Stomach (tissue), 9 donors: Measurements from ENCODE around the gene SEPTIN5. TPM values are rescaled to one million over a fixed set of nuclear protein-coding genes. Genes with fewer than 3 reads are reported as not detected.

ENCODE experiments used
- DNase-seq, 2 donors: peaks; one replicate each; pipeline versions ENCODE4 v3.0.0 to v3.0.0-alpha.2; 2013 to 2019
- H3K27ac ChIP-seq, 5 donors: fragments of 200-600 bp in 4 of 5; sonication (generic) in 4 of 5; one replicate each; pipeline ENCODE4 v1.5.1; 2013 to 2019; ENCODE audit warnings: mild to moderate bottlenecking in 1 of 5, moderate library complexity in 1 of 5
- H3K27me3 ChIP-seq, 3 donors: fragments of 200-600 bp; sonication (generic); one replicate each; pipeline ENCODE4 v1.5.1; 2017 to 2019; ENCODE audit warnings: mixed run types in 1 of 3
- H3K36me3 ChIP-seq, 4 donors: fragments of 200-600 bp; sonication (generic); 1 replicate in 3 of 4; 2 replicates in 1 of 4; pipeline ENCODE4 v1.5.1; 2016 to 2019
- H3K4me1 ChIP-seq, 4 donors: fragments of 200-600 bp; sonication (generic); one replicate each; pipeline ENCODE4 v1.5.1; 2016 to 2019
- H3K4me3 ChIP-seq, 4 donors: fragments of 200-600 bp; sonication (generic) in 3 of 4; one replicate each; pipeline ENCODE4 v1.5.1; 2016 to 2019; ENCODE audit warnings: mild to moderate bottlenecking in 1 of 4
- H3K9me3 ChIP-seq, 4 donors: fragments of 200-600 bp; sonication (generic); one replicate each; pipeline ENCODE4 v1.5.1; 2016 to 2019
- EP300 ChIP-seq: sonication (generic); formaldehyde crosslinking; IDR thresholded peaks from one replicate; pipeline ENCODE4 v1.6.1; 2017; ENCODE audit warnings: antibody characterized with exemption
- POLR2A ChIP-seq, 4 donors: fragments of 450-650 bp; IDR thresholded peaks; one replicate each; pipeline ENCODE4 v1.6.1; 2016; ENCODE audit warnings: antibody characterized with exemption in 4 of 4, control low read depth in 2 of 4, mild to moderate bottlenecking in 1 of 4, moderate library complexity in 1 of 4
- POLR2AphosphoS5 ChIP-seq, 3 donors: sonication (generic); formaldehyde crosslinking; IDR thresholded peaks; one replicate each; pipeline ENCODE4 v1.6.1; 2016; ENCODE audit warnings: antibody characterized with exemption in 3 of 3
- WGBS, 5 donors: extraction: QIAGEN DNeasy Blood & Tissue Kit in 3 of 5; methylation state at CpG; one replicate each; pipeline versions ENCODE4 v1.1.5 to v1.1.7; 2013 to 2018; 5-methylcytosine and 5-hydroxymethylcytosine counted together
- intact Hi-C: fragments of 100-400 bp; cut with DNase I; formaldehyde crosslinking; loops from one replicate; pipeline ENCODE4 v1.15.1; 2023; ENCODE audit warnings: low total_unique reads
- polyA plus RNA-seq, 3 donors: library from polyadenylated mRNA; stranded (reverse); fragments of 200-250 nt; gene quantifications; one replicate each; pipeline ENCODE4 v1.2.3, GENCODE V29; 2013
- total RNA-seq, 5 donors: library from RNA; depleted of rRNA; stranded (reverse); fragments of >200 nt; gene quantifications; one replicate each; pipeline versions ENCODE4 v1.1.0 to v1.2.3, GENCODE V29; 2014 to 2016
- TF ChIP-seq, protein P1 (sequence below), 7 experiments: fragments of 450-650 bp in 4 of 7; fragments of 200-600 bp in 3 of 7; sonication (generic) in 3 of 7; IDR thresholded peaks; one replicate each; pipeline ENCODE4 v1.5.1; 2016 to 2019; ENCODE audit warnings: antibody characterized with exemption in 7 of 7, control low read depth in 2 of 7, mild to moderate bottlenecking in 1 of 7
- donor health status: healthy with polysubstance abuse.
- donor health status: Bipolar disorder and iron deficiency.
- donor health status: healthy.

The SEPTIN5 gene
- total and polyA plus RNA-seq, 8 donors: 1.2 to 38.8 (median 12.5) TPM

DNA sequence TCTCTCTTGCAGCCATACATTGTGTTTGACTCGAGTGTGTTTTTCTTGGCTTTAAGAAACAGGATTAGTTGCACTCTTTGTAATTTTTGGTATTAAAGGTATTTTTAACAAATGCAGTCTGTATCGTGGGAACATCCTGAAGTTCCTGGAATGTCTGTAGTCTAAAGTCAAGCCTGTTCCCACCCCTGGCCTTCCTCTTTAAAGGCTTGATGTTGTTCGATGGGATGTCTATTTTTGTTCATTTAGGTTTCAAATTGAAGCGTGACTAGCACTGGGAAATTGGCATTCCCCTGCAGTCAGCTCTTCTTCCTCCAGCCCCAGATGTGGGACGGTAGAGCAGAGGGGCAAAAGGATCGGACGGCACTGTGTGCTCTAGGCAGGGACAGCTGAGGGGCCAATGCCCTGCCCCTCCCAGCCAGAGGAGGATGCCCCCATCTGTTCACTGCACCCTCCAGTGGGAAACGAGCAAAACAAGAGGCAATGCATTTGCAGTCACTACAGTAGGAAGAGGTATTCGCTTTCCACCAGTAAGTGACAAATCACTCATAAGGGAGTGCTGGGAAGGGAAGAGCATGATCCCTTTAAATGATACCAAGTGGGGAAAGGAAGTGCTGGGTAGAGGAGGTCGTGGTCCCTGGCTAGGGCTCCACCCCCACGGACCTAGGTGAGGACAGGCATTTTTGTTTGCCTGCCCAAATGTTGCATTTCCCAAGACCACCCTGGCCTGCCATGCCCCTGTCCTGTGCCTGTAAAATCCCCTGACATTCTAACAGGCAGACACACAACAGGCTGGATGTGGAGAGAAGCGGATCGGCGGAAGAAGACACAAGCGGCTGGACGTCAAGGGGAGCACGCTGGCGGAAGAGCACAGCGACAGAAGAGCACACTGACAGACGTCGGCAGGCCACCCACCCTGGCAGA is 47.4 kb upstream of the SEPTIN5 start:
- WGBS, 5 donors: 67 to 73% (median 70%) methylated on average over 21 of the region's 21 CpGs
- Histone ChIP-seq H3K4me3 (no peak overlapping the region), H3K27me3 (peaks cover 0 to 12% (median 0%) of the 10 kb centered on the region in 3 donors), H3K4me1 (peaks cover 0 to 13% (median 5%) of the 10 kb centered on the region in 4 donors), H3K27ac (no peak overlapping the region), H3K9me3 (no peaks in the 10 kb centered on the region), H3K36me3 (no peaks in the 10 kb centered on the region)
- DNase-seq: no peak
- intact Hi-C loops: no loop called here
- TF ChIP-seq, protein P1, sequence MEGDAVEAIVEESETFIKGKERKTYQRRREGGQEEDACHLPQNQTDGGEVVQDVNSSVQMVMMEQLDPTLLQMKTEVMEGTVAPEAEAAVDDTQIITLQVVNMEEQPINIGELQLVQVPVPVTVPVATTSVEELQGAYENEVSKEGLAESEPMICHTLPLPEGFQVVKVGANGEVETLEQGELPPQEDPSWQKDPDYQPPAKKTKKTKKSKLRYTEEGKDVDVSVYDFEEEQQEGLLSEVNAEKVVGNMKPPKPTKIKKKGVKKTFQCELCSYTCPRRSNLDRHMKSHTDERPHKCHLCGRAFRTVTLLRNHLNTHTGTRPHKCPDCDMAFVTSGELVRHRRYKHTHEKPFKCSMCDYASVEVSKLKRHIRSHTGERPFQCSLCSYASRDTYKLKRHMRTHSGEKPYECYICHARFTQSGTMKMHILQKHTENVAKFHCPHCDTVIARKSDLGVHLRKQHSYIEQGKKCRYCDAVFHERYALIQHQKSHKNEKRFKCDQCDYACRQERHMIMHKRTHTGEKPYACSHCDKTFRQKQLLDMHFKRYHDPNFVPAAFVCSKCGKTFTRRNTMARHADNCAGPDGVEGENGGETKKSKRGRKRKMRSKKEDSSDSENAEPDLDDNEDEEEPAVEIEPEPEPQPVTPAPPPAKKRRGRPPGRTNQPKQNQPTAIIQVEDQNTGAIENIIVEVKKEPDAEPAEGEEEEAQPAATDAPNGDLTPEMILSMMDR (IDR thresholded peaks at IDR 0.05): no peak
- TF ChIP-seq POLR2A (IDR thresholded peaks at IDR 0.05) (no peak), EP300 (no peak), POLR2AphosphoS5 (IDR thresholded peaks at IDR 0.05) (no peak)

DNA sequence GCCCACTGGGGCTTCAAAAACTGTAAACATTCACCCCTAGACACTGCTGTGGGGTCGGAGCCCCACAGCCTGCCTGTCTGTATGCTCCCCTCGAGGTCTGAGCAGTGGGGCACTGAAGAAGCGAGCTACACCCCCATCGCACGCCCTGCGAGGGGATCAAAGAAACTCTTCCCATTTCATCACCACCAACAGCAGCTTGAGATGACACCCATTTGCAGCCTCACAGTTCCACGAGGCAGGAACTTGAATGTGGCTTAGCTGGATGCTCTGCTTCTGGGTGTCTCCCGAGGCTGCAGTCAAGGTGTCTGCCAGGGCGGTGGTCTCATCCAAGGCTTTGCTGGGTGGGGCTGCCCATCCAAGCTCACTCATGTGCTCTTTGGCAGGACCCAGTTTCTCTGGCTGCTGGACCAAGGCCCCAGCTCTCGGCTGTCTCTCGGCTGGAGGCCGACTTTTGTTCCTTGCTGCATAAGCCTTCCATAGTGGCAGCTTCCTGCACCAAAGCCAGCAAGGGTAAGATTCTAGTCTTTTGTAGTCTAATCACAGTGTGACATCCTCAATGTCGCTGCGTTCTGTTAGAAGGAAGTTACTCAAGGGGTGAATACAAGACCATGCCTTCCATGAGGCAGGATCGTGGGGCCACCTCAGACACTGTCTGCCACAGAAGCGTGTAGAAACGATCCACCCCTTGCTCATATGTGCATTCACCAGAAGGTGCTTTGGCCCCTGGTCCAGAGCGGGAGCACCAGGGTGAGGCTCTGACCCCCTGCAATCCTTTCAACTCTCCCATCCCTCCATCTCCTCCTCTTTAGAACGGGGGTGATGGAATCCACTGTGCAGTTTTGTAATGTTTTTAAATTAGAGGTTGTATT is 46.2 kb upstream of the SEPTIN5 start:
- DNase-seq: no peak
- Histone ChIP-seq H3K27me3 (peaks cover 0 to 12% (median 0%) of the 10 kb centered on the region in 3 donors), H3K27ac (no peak overlapping the region), H3K9me3 (no peaks in the 10 kb centered on the region), H3K4me3 (no peak overlapping the region), H3K4me1 (peaks cover 0 to 13% (median 5%) of the 10 kb centered on the region in 4 donors), H3K36me3 (no peaks in the 10 kb centered on the region)
- TF ChIP-seq POLR2A (IDR thresholded peaks at IDR 0.05): no peak
- TF ChIP-seq, protein P1 (IDR thresholded peaks at IDR 0.05): no peak
- TF ChIP-seq POLR2AphosphoS5 (IDR thresholded peaks at IDR 0.05): no peak
- TF ChIP-seq EP300: no peak
- WGBS, 5 donors: 82 to 87% (median 85%) methylated on average over 10 to 19 of the region's 19 CpGs
- intact Hi-C loops: no loop called here

DNA sequence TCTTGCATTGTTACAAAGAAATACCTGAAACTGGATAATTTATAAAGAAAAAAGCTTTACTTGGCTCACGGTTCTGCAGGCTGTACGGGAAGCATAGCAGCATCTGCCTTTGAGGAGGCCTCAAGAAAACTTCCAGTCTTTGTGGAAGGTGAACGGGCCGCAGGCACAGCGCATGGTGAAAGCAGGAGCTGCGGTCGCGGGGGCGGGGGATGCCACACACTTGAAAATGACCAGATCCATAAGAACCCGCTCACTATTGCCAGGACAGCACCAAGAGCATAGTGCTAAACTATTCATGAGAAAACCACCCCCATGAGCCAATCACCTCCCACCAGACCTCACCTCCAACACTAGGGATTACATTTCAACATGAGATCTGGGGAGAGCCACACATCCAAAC is 45.6 kb upstream of the SEPTIN5 start:
- 90 to 95% (median 92%) methylated on average over 10 of the region's 10 CpGs for WGBS, 5 donors
- Histone ChIP-seq H3K27ac (no peak overlapping the region), H3K27me3 (peaks cover 0 to 13% (median 0%) of the 10 kb centered on the region in 3 donors), H3K9me3 (no peaks in the 10 kb centered on the region), H3K4me3 (no peak overlapping the region), H3K36me3 (no peaks in the 10 kb centered on the region), H3K4me1 (peaks cover 0 to 6% (median 3%) of the 10 kb centered on the region in 4 donors)
- intact Hi-C loops: no loop called here
- DNase-seq: no peak
- TF ChIP-seq POLR2A (IDR thresholded peaks at IDR 0.05) (no peak), POLR2AphosphoS5 (IDR thresholded peaks at IDR 0.05) (no peak), EP300 (no peak)
- TF ChIP-seq, protein P1 (IDR thresholded peaks at IDR 0.05): no peak

DNA sequence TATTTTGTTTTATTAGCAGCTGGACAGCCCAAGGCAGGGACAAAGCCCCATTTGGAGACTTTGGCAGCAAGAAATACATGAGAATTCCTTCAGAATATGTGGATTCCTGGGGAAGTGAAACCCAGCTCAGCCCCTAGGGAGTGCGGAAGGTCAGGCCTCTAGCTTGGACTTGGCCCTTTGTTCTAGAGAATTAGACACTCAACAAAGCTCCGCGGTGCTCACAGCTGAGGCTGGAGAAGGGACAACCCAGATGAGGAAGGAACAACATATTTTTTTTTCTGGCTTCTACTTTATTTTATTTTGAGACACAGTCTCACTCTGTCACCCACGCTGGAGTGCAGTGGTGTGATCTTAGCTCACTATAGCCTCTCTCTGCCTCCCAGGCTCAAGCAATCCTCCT is 44.7 kb upstream of the SEPTIN5 start:
- no peaks in the 10 kb centered on the region for H3K9me3 ChIP-seq
- no peak for DNase-seq
- 64 to 77% (median 71%) methylated on average over 4 of the region's 4 CpGs for WGBS, 5 donors
- no peak overlapping the region for H3K4me3 ChIP-seq
- no peak overlapping the region for H3K27ac ChIP-seq
- no peaks in the 10 kb centered on the region for H3K4me1 ChIP-seq
- TF ChIP-seq EP300 (no peak), POLR2AphosphoS5 (IDR thresholded peaks at IDR 0.05) (no peak)
- no peaks in the 10 kb centered on the region for H3K36me3 ChIP-seq
- intact Hi-C loops: no loop called here
- peaks cover 0 to 20% (median 0%) of the 10 kb centered on the region in 3 donors for H3K27me3 ChIP-seq
